ENCODE results near the gene SMKR1. TPM values are rescaled to one million over a fixed set of nuclear protein-coding genes. Genes with fewer than 3 reads are reported as not detected.

SMKR1 gene
- total and polyA plus RNA-seq, 2 experiments from 2014 or later = 2.1 TPM; not detected in 1

Small RNA genes within 50 kb of the gene (small RNA-seq; reads per million reads assigned to genes)
- gene RNU1-72P (ENCODE audit: low replicate concordance) (not detected), gene SNRPGP3 (ENCODE audit: low replicate concordance) (not detected)

Other genes starting within 250 kb of the SMKR1 start
- gene STRIP2, start 68.1 kb upstream of the SMKR1 start, total RNA-seq (2014; rRNA removed; shearing (Covaris generic)) = 7.4 and 10.6 TPM in 2 replicates
- gene STRIP2, start 68.1 kb upstream of the SMKR1 start, polyA plus RNA-seq (2016; fragmentation: Nextera tagmentation; extraction: Ambion mirVana) = 3.8 and 4.7 TPM in 2 replicates
- 24.6 and 26.7 TPM in 2 replicates for gene NRF1, start 109.2 kb downstream of the SMKR1 start, total RNA-seq (2014; rRNA removed; shearing (Covaris generic))
- gene NRF1, start 109.2 kb downstream of the SMKR1 start, polyA plus RNA-seq (2016; fragmentation: Nextera tagmentation; extraction: Ambion mirVana) = 4.8 and 5.3 TPM in 2 replicates